H1 (cell line): ENCODE results near the gene PTPRD. TPM values are rescaled to one million over a fixed set of nuclear protein-coding genes. Genes with fewer than 3 reads are reported as not detected.

Source experiments
- CTCF ChIA-PET: fragments of 300-600 bp; sonication (Branson Sonifier 250); formaldehyde crosslinking; loops from one replicate; lab custom pipeline; 2021; ENCODE audit not compliant: partially characterized antibody; lab: Charles Lee
- POLR2A ChIA-PET: fragments of 300-600 bp; sonication (Branson Sonifier 250); formaldehyde crosslinking; loops from one replicate; lab custom pipeline; 2021; ENCODE audit warnings: inconsistent platforms; ENCODE audit not compliant: partially characterized antibody; lab: Charles Lee
- DNase-seq, 2 experiments: peaks; one replicate each; pipeline versions ENCODE4 v3.0.0 to v3.0.0-alpha.2; 2010 to 2022; ENCODE audit warnings: low spot score in 2 of 2, low read depth in 1 of 2, mixed read lengths in 1 of 2
- FAIRE-seq: peaks from 2 replicates; lab custom pipeline; 2011; peaks lifted over from hg19 to GRCh38; lab: Jason Lieb, UNC
- H2AFZ ChIP-seq: 2 replicates; pipeline ENCODE4 v1.8.1; 2012; ENCODE audit warnings: low read length, inconsistent platforms
- H2AK5ac ChIP-seq: 2 replicates; pipeline ENCODE4 v1.6.1; 2013; ENCODE audit warnings: low read depth, low read length
- H2BK120ac ChIP-seq: replicated peaks from 2 replicates; pipeline ENCODE3; 2013; ENCODE audit warnings: low read depth, low read length, inconsistent platforms
- H2BK12ac ChIP-seq: 2 replicates; pipeline ENCODE4 v1.6.1; 2013; ENCODE audit warnings: low read depth, low read length
- H2BK15ac ChIP-seq: 2 replicates; pipeline ENCODE4 v1.6.1; 2013; ENCODE audit warnings: low read length
- H2BK20ac ChIP-seq: 2 replicates; pipeline ENCODE4 v1.6.1; 2013; ENCODE audit warnings: low read length
- H2BK5ac ChIP-seq: 2 replicates; pipeline ENCODE4 v1.6.1; 2013; ENCODE audit warnings: low read depth, low read length
- H3K14ac ChIP-seq: 2 replicates; pipeline ENCODE4 v1.6.1; 2013; ENCODE audit warnings: inconsistent platforms; ENCODE audit not compliant: insufficient read length
- H3K18ac ChIP-seq: 2 replicates; pipeline ENCODE4 v1.6.1; 2013; ENCODE audit warnings: low read length; ENCODE audit errors: extremely low read depth
- H3K23ac ChIP-seq: 2 replicates; pipeline ENCODE4 v1.6.1; 2013; ENCODE audit warnings: inconsistent platforms; ENCODE audit not compliant: insufficient read length
- H3K23me2 ChIP-seq: 2 replicates; pipeline ENCODE4 v1.6.1; 2013; ENCODE audit warnings: low read depth, low read length
- H3K27ac ChIP-seq: 2 replicates; pipeline ENCODE4 v1.6.1; 2011; ENCODE audit warnings: low read depth, low read length, inconsistent platforms
- H3K27me3 ChIP-seq, 4 experiments: replicated peaks in 1 of 4; 1 replicate in 1 of 4; 2 replicates in 3 of 4; pipeline versions ENCODE4 v1.6.1 to v1.8.1; 2011 to 2013; ENCODE audit warnings: low read length in 3 of 4, mild to moderate bottlenecking in 3 of 4, inconsistent platforms in 2 of 4, mixed read lengths in 2 of 4, moderate library complexity in 1 of 4; ENCODE audit not compliant: control insufficient read depth in 3 of 4, insufficient read depth in 3 of 4; ENCODE audit errors: extremely low read depth in 1 of 4
- H3K36me3 ChIP-seq, 4 experiments: 2 replicates each; pipeline versions ENCODE4 v1.6.1 to v1.8.1; 2011 to 2013; ENCODE audit warnings: mild to moderate bottlenecking in 4 of 4, low read length in 3 of 4, moderate library complexity in 2 of 4, control low read depth in 1 of 4, inconsistent platforms in 1 of 4; ENCODE audit not compliant: insufficient read depth in 4 of 4, control insufficient read depth in 2 of 4
- H3K4ac ChIP-seq: replicated peaks from 2 replicates; pipeline ENCODE3; 2013; ENCODE audit warnings: low read length, low read depth, mixed read lengths, inconsistent platforms; ENCODE audit not compliant: insufficient read length
- H3K4me1 ChIP-seq, 4 experiments: replicated peaks in 1 of 4; 1 replicate in 1 of 4; 2 replicates in 3 of 4; pipeline versions ENCODE4 v1.6.1 to v1.8.1; 2011 to 2013; ENCODE audit warnings: low read length in 3 of 4, inconsistent platforms in 2 of 4, mixed read lengths in 1 of 4; ENCODE audit not compliant: insufficient read depth in 4 of 4, control insufficient read depth in 3 of 4
- H3K4me2 ChIP-seq, 2 experiments: 2 replicates each; pipeline versions ENCODE4 v1.6.1 to v1.8.1; 2011 to 2013; ENCODE audit warnings: low read depth in 2 of 2, low read length in 2 of 2, control low read depth in 1 of 2, inconsistent platforms in 1 of 2, mild to moderate bottlenecking in 1 of 2; ENCODE audit not compliant: insufficient read depth in 1 of 2
- H3K4me3 ChIP-seq, 4 experiments: fragments of 200-600, 300-600 bp in 1 of 4; sonication (generic), shearing (Covaris generic), sonication (Bioruptor Twin) in 1 of 4; 2 replicates each; pipeline versions ENCODE4 v1.5.1 to v1.8.1; 2011 to 2016; ENCODE audit warnings: low read length in 4 of 4, low read depth in 3 of 4, control low read depth in 2 of 4, inconsistent platforms in 2 of 4, mild to moderate bottlenecking in 2 of 4, mixed read lengths in 1 of 4, moderate library complexity in 1 of 4; ENCODE audit not compliant: insufficient read depth in 2 of 4; ENCODE audit errors: extremely low read depth in 1 of 4
- H3K56ac ChIP-seq: replicated peaks from 2 replicates; pipeline ENCODE3; 2013; ENCODE audit warnings: low read depth, mild to moderate bottlenecking, mixed read lengths, low read length, inconsistent platforms; ENCODE audit not compliant: insufficient read length
- H3K79me1 ChIP-seq: 2 replicates; pipeline ENCODE4 v1.6.1; 2013; ENCODE audit warnings: low read depth, low read length, control low read depth
- H3K79me2 ChIP-seq, 2 experiments: 2 replicates each; pipeline versions ENCODE4 v1.6.1 to v1.8.1; 2012 to 2013; ENCODE audit warnings: low read length in 2 of 2, mild to moderate bottlenecking in 2 of 2, inconsistent platforms in 1 of 2; ENCODE audit not compliant: insufficient read depth in 2 of 2, control insufficient read depth in 1 of 2
- H3K9ac ChIP-seq, 4 experiments: replicated peaks in 1 of 4; 1 replicate in 1 of 4; 2 replicates in 3 of 4; pipeline versions ENCODE4 v1.6.1 to v1.8.1; 2011 to 2013; ENCODE audit warnings: low read depth in 3 of 4, low read length in 3 of 4, control low read depth in 2 of 4, mild to moderate bottlenecking in 2 of 4, moderate library complexity in 2 of 4, inconsistent platforms in 1 of 4; ENCODE audit errors: extremely low read depth in 1 of 4
- H3K9me3 ChIP-seq, 2 experiments: 2 replicates each; pipeline versions ENCODE4 v1.6.1 to v1.8.1; 2012 to 2013; ENCODE audit warnings: mild to moderate bottlenecking in 2 of 2, moderate library complexity in 2 of 2, control low read depth in 1 of 2, inconsistent platforms in 1 of 2, low read depth in 1 of 2, low read length in 1 of 2, mixed read lengths in 1 of 2; ENCODE audit not compliant: insufficient read depth in 2 of 2
- H4K20me1 ChIP-seq, 2 experiments: replicated peaks in 1 of 2; 2 replicates each; pipeline versions ENCODE3 to v1.8.1; 2011 to 2013; ENCODE audit warnings: inconsistent platforms in 2 of 2, low read length in 2 of 2, mild to moderate bottlenecking in 1 of 2; ENCODE audit not compliant: insufficient read depth in 2 of 2, control insufficient read depth in 1 of 2
- H4K5ac ChIP-seq: 2 replicates; pipeline ENCODE4 v1.6.1; 2013; ENCODE audit warnings: low read length, low read depth, mixed read lengths, inconsistent platforms; ENCODE audit not compliant: insufficient read length
- H4K8ac ChIP-seq: 2 replicates; pipeline ENCODE4 v1.8.0; 2013; ENCODE audit warnings: mild to moderate bottlenecking, moderate library complexity, low read length, inconsistent platforms; ENCODE audit not compliant: insufficient read depth; ENCODE audit errors: extremely low read depth
- H4K91ac ChIP-seq: replicated peaks from 2 replicates; pipeline ENCODE3; 2013; ENCODE audit warnings: low read length, mixed read lengths, inconsistent platforms; ENCODE audit not compliant: insufficient read length
- EZH2 ChIP-seq: fragments of 200-600 bp; sonication (generic); IDR thresholded peaks from 2 replicates; pipeline ENCODE4 v1.7.1; 2012; ENCODE audit warnings: low read depth, mild to moderate bottlenecking, moderate library complexity, low read length, inconsistent platforms; ENCODE audit not compliant: severe bottlenecking
- GABPA ChIP-seq: IDR thresholded peaks from 2 replicates; pipeline ENCODE4 v1.6.1; 2011; ENCODE audit warnings: mild to moderate bottlenecking, low read length, moderate library complexity, borderline replicate concordance; ENCODE audit not compliant: insufficient read depth
- KDM1A ChIP-seq: fragments of 200-600, 300-600 bp; sonication (generic); IDR thresholded peaks from 2 replicates; pipeline ENCODE4 v1.7.1; 2016; ENCODE audit warnings: mild to moderate bottlenecking, low read length, borderline replicate concordance
- KDM5A ChIP-seq: fragments of 200-600 bp; IDR thresholded peaks from 2 replicates; pipeline ENCODE4 v1.7.1; 2012; ENCODE audit warnings: mild to moderate bottlenecking, low read length, inconsistent platforms, mixed read lengths
- PHF8 ChIP-seq: fragments of 200-600 bp; sonication (generic); conservative IDR thresholded peaks from 2 replicates; pipeline ENCODE4 v1.7.1; 2012; ENCODE audit warnings: low read depth, mild to moderate bottlenecking, inconsistent platforms, low read length, moderate library complexity
- POLR2A ChIP-seq, 2 experiments: IDR thresholded peaks; 1 replicate in 1 of 2; 2 replicates in 1 of 2; pipeline ENCODE4 v1.6.1; 2011; ENCODE audit warnings: low read depth in 2 of 2, low read length in 2 of 2, mild to moderate bottlenecking in 2 of 2; ENCODE audit errors: control extremely low read depth in 1 of 2
- SUZ12 ChIP-seq: fragments of 200-600 bp; sonication (generic); IDR thresholded peaks from 2 replicates; pipeline ENCODE4 v1.6.1; 2012; ENCODE audit warnings: mild to moderate bottlenecking, inconsistent platforms, low read length, moderate library complexity, mixed read lengths
- YY1 ChIP-seq: IDR thresholded peaks from 2 replicates; pipeline ENCODE4 v1.6.1; 2011; ENCODE audit warnings: low read depth, mild to moderate bottlenecking, low read length
- WGBS, 2 experiments: shearing (Covaris generic) in 1 of 2; methylation state at CpG; one replicate each; pipeline versions ENCODE4 v1.1.6 to v1.1.7; 2013 to 2015; ENCODE audit warnings: low lambda C conversion rate in 2 of 2, mixed read lengths in 2 of 2, inconsistent platforms in 1 of 2, low coverage in 1 of 2, missing lambda C conversion rate in 1 of 2; ENCODE audit not compliant: insufficient replicate concordance in 2 of 2, insufficient coverage in 1 of 2, insufficient read length in 1 of 2; ENCODE audit errors: extremely low coverage in 1 of 2, missing lambda C conversion rate in 1 of 2; 5-methylcytosine and 5-hydroxymethylcytosine counted together
- polyA plus RNA-seq, 7 experiments: library from polyadenylated mRNA; depleted of rRNA in 3 of 7; stranded (reverse) in 5 of 7; unstranded in 2 of 7; fragments of >200 nt in 5 of 7; fragments of 200-250 nt in 2 of 7; gene quantifications; 1 replicate in 5 of 7; 2 replicates in 1 of 7; 4 replicates in 1 of 7; pipeline versions ENCODE4 v1.2.1 to v1.2.3, GENCODE V29; 2011 to 2013; ENCODE audit warnings: missing spikeins in 2 of 7, mixed read lengths in 2 of 7
- total RNA-seq: library from RNA; stranded (reverse); fragmentation: NEBNext Ultra II Directional; extraction: Animal tissue kit (Norgen Biotek cat#: 25700); gene quantifications from 2 replicates; pipeline ENCODE4 v1.2.1, GENCODE V29; 2021
- TF ChIP-seq, protein P1 (sequence below): IDR thresholded peaks from 2 replicates; pipeline ENCODE4 v1.6.1; 2011; ENCODE audit warnings: low read depth, mild to moderate bottlenecking, low read length; ENCODE audit not compliant: insufficient read depth

Gene PTPRD
- total and polyA plus RNA-seq, 2 of the 8 experiments (the other 6 are each of a cell fraction or from before 2014, with no cell fraction given), result 17.2 to 77.0 TPM

DNA sequence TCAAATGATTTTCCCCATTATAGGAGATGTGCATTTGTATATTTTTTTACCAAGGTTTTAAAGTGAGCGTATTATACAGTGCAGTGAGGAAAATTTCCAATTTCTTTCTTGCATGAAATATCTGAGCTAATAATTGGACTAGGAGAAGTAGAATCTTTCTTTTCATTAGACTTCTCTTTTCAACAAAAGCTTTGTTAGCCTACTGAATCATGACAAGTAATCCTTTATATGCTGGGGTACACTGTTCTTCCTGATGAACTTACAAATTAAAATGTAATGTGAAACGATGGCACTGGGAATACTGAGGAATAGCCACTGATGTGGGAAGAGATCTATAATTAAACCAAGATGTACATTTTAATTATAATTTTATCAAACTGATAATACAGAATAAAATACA is 829.6 kb downstream of the PTPRD start:
- Histone ChIP-seq H3K14ac (no peak overlapping the region), H3K4ac (no peak overlapping the region), H2BK5ac (no peak overlapping the region), H3K9me3 (no peaks in the 10 kb centered on the region), H2BK12ac (no peak overlapping the region), H3K9ac (no peak overlapping the region), H3K23me2 (no peaks in the 10 kb centered on the region), H3K23ac (no peak overlapping the region), H3K27ac (no peak overlapping the region), H3K27me3 (no peaks in the 10 kb centered on the region), H2BK15ac (no peak overlapping the region), H4K8ac (no peak overlapping the region), H3K56ac (no peak overlapping the region), H3K4me1 (no peaks in the 10 kb centered on the region), H3K36me3 (no peaks in the 10 kb centered on the region), H3K18ac (no peak overlapping the region), H2AK5ac (no peak overlapping the region), H4K5ac (no peak overlapping the region), H3K79me1 (no peaks in the 10 kb centered on the region), H2AFZ (no peak overlapping the region), H3K79me2 (no peaks in the 10 kb centered on the region), H2BK120ac (no peak overlapping the region), H3K4me2 (no peak overlapping the region), H2BK20ac (no peak overlapping the region), H3K4me3 (no peak overlapping the region), H4K20me1 (no peaks in the 10 kb centered on the region), H4K91ac (no peak overlapping the region)
- ChIA-PET POLR2A (no interaction called here), CTCF (interaction anchor here (0.9 to 1.4 kb wide), 5 partner anchors 14 to 176 kb away, joined by 3 to 4 read pairs (median 3); no protein-coding TSS in a partner anchor)
- DNase-seq (no peak), FAIRE-seq (no peak)
- 91% methylated on average over 2 of the region's 2 CpGs; no CpG with 5 or more reads in 1 of the 2 experiments for WGBS, 2 experiments
- no peak for TF ChIP-seq KDM1A
- TF ChIP-seq PHF8, result no peak
- no peak for TF ChIP-seq KDM5A
- no peak for TF ChIP-seq SUZ12
- TF ChIP-seq POLR2A (IDR thresholded peaks at IDR 0.05; ENCODE audit: control extremely low read depth in 1 of 2, low read depth in 2 of 2, low read length in 2 of 2), result no peak
- TF ChIP-seq YY1, result no peak
- TF ChIP-seq, protein P1, sequence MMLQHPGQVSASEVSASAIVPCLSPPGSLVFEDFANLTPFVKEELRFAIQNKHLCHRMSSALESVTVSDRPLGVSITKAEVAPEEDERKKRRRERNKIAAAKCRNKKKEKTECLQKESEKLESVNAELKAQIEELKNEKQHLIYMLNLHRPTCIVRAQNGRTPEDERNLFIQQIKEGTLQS, result no peak
- TF ChIP-seq GABPA, result no peak
- TF ChIP-seq EZH2, result no peak
- TF ChIP-seq, all 59 proteins: peak for 0
